IMR-90 (cell line): ENCODE data around the gene ATPAF1. TPM values are rescaled to one million over a fixed set of nuclear protein-coding genes. Genes with fewer than 3 reads are reported as not detected.

Experiments
- ATAC-seq: fragments of 200-7000 bp; cut with Tn5 transposase; 2 replicates; pipeline ENCODE4 v1.9.1; 2020; ENCODE audit warnings: low read depth, mild to moderate bottlenecking, moderate library complexity
- BruUV-seq: library from RNA; stranded (reverse); fragments of 400-500 nt; replicated peaks from 2 replicates; lab custom pipeline; 2021; lab: Mats Ljungman, UMichigan
- CTCF ChIA-PET: fragments of 300-600 bp; formaldehyde crosslinking; extraction: SDS; loops from one replicate; lab custom pipeline; 2021; ENCODE audit warnings: antibody characterized with exemption; lab: Yijun Ruan, JAX
- POLR2A ChIA-PET: fragments of 300-600 bp; sonication (Branson Sonifier 250); formaldehyde crosslinking; loops from one replicate; lab custom pipeline; 2022; ENCODE audit warnings: antibody characterized with exemption; ENCODE audit not compliant: unreplicated experiment; lab: Charles Lee
- DNase-seq: peaks from one replicate; pipeline ENCODE4 v3.0.0; 2013
- H2AFZ ChIP-seq: replicated peaks from 2 replicates; pipeline ENCODE3; 2013; ENCODE audit warnings: low read length, mild to moderate bottlenecking; ENCODE audit not compliant: poor library complexity
- H2AK5ac ChIP-seq: 2 replicates; pipeline ENCODE4 v1.6.1; 2013; ENCODE audit warnings: low read depth, low read length, inconsistent platforms
- H2AK9ac ChIP-seq: replicated peaks from 2 replicates; pipeline ENCODE3; 2013; ENCODE audit warnings: mild to moderate bottlenecking, low read depth, low read length, moderate library complexity; ENCODE audit not compliant: poor library complexity
- H2BK120ac ChIP-seq: 2 replicates; pipeline ENCODE4 v1.6.1; 2013; ENCODE audit warnings: low read depth, low read length, inconsistent platforms
- H2BK15ac ChIP-seq: 3 replicates; pipeline ENCODE4 v1.6.1; 2013; ENCODE audit warnings: low read depth, low read length, inconsistent platforms
- H2BK20ac ChIP-seq: 2 replicates; pipeline ENCODE4 v1.6.1; 2013; ENCODE audit warnings: low read depth, mild to moderate bottlenecking, inconsistent platforms, low read length, moderate library complexity
- H2BK5ac ChIP-seq: 2 replicates; pipeline ENCODE4 v1.6.1; 2013; ENCODE audit warnings: mild to moderate bottlenecking, low read depth, low read length, inconsistent platforms; ENCODE audit not compliant: poor library complexity, severe bottlenecking
- H3K14ac ChIP-seq: replicated peaks from 2 replicates; pipeline ENCODE4 v1.6.1; 2013; ENCODE audit warnings: low read depth, low read length, inconsistent platforms
- H3K18ac ChIP-seq: 2 replicates; pipeline ENCODE4 v1.6.1; 2013; ENCODE audit warnings: low read depth, low read length, control low read depth
- H3K23ac ChIP-seq: 2 replicates; pipeline ENCODE4 v1.6.1; 2013; ENCODE audit warnings: low read depth, low read length, inconsistent platforms
- H3K27ac ChIP-seq: 2 replicates; pipeline ENCODE4 v1.5.1; 2013; ENCODE audit warnings: mild to moderate bottlenecking, control low read depth, low read length; ENCODE audit not compliant: insufficient read depth
- H3K27me3 ChIP-seq: 2 replicates; pipeline ENCODE4 v1.6.1; 2013; ENCODE audit warnings: low read length; ENCODE audit not compliant: control insufficient read depth, insufficient read depth
- H3K36me3 ChIP-seq: 2 replicates; pipeline ENCODE4 v1.6.1; 2013; ENCODE audit warnings: low read length, mixed read lengths; ENCODE audit not compliant: control insufficient read depth, insufficient read depth
- H3K4ac ChIP-seq: 2 replicates; pipeline ENCODE4 v1.6.1; 2013; ENCODE audit warnings: low read depth, low read length, inconsistent platforms
- H3K4me1 ChIP-seq: 2 replicates; pipeline ENCODE4 v1.6.1; 2013; ENCODE audit warnings: low read length, mixed read lengths; ENCODE audit not compliant: control insufficient read depth, insufficient read depth
- H3K4me2 ChIP-seq: 2 replicates; pipeline ENCODE4 v1.6.1; 2013; ENCODE audit warnings: low read depth, mild to moderate bottlenecking, control low read depth, low read length, moderate library complexity
- H3K4me3 ChIP-seq: 2 replicates; pipeline ENCODE4 v1.5.1; 2013; ENCODE audit warnings: low read depth, mild to moderate bottlenecking, control low read depth, low read length, moderate library complexity; ENCODE audit not compliant: insufficient read depth
- H3K56ac ChIP-seq: 2 replicates; pipeline ENCODE4 v1.6.1; 2013; ENCODE audit warnings: low read length, inconsistent platforms; ENCODE audit not compliant: insufficient read depth; ENCODE audit errors: extremely low read depth
- H3K79me1 ChIP-seq, 2 experiments: 2 replicates each; pipeline ENCODE4 v1.6.1; 2013; ENCODE audit warnings: low read length in 2 of 2, inconsistent platforms in 1 of 2, low read depth in 1 of 2
- H3K9ac ChIP-seq: 2 replicates; pipeline ENCODE4 v1.6.1; 2013; ENCODE audit warnings: low read depth, low read length, control low read depth
- H3K9me1 ChIP-seq: 2 replicates; pipeline ENCODE4 v1.6.1; 2013; ENCODE audit warnings: low read length, inconsistent platforms; ENCODE audit not compliant: insufficient read depth
- H3K9me3 ChIP-seq: 2 replicates; pipeline ENCODE4 v1.6.1; 2013; ENCODE audit warnings: low read length; ENCODE audit not compliant: control insufficient read depth, insufficient read depth
- H4K20me1 ChIP-seq: 2 replicates; pipeline ENCODE4 v1.6.1; 2013; ENCODE audit warnings: low read length, inconsistent platforms; ENCODE audit not compliant: insufficient read depth
- H4K5ac ChIP-seq: 2 replicates; pipeline ENCODE4 v1.6.1; 2013; ENCODE audit warnings: mild to moderate bottlenecking, low read depth, low read length, control low read depth
- H4K8ac ChIP-seq, 2 experiments: 2 replicates each; pipeline ENCODE4 v1.6.1; 2013; ENCODE audit warnings: low read depth in 2 of 2, low read length in 2 of 2, control low read depth in 1 of 2, inconsistent platforms in 1 of 2
- H4K91ac ChIP-seq: 2 replicates; pipeline ENCODE4 v1.6.1; 2013; ENCODE audit warnings: low read depth, low read length, inconsistent platforms; ENCODE audit not compliant: insufficient read depth
- BHLHE40 ChIP-seq: fragments of 150-350 bp; IDR thresholded peaks from 2 replicates; pipeline ENCODE4 v1.6.1; 2016; ENCODE audit warnings: mild to moderate bottlenecking, low read depth, low read length
- CEBPB ChIP-seq: IDR thresholded peaks from 2 replicates; pipeline ENCODE4 v1.6.1; 2012; ENCODE audit warnings: low read depth, low read length, improper control_type of control experiment
- CHD1 ChIP-seq: IDR thresholded peaks from 2 replicates; pipeline ENCODE4 v1.6.1; 2012; ENCODE audit warnings: low read depth, low read length, improper control_type of control experiment
- FOS ChIP-seq: fragments of 150-350 bp; IDR thresholded peaks from 2 replicates; pipeline ENCODE4 v1.6.1; 2016; ENCODE audit warnings: low read depth, low read length
- MAFK ChIP-seq: IDR thresholded peaks from 2 replicates; pipeline ENCODE4 v1.6.1; 2012; ENCODE audit warnings: low read depth, low read length, improper control_type of control experiment
- MAZ ChIP-seq: IDR thresholded peaks from 2 replicates; pipeline ENCODE4 v1.6.1; 2012; ENCODE audit warnings: low read depth, mild to moderate bottlenecking, low read length, improper control_type of control experiment, moderate library complexity, borderline replicate concordance
- MXI1 ChIP-seq: IDR thresholded peaks from 2 replicates; pipeline ENCODE4 v1.6.1; 2012; ENCODE audit warnings: low read depth, mild to moderate bottlenecking, low read length, moderate library complexity, borderline replicate concordance
- NFE2L2 ChIP-seq: fragments of 150-350 bp; IDR thresholded peaks from 2 replicates; pipeline ENCODE4 v1.6.1; 2016; ENCODE audit warnings: low read depth, mild to moderate bottlenecking, low read length
- POLR2A ChIP-seq: IDR thresholded peaks from 2 replicates; pipeline ENCODE4 v1.6.1; 2012; ENCODE audit warnings: mild to moderate bottlenecking, low read depth, low read length
- RAD21 ChIP-seq: IDR thresholded peaks from 2 replicates; pipeline ENCODE4 v1.6.1; 2012; ENCODE audit warnings: low read length, improper control_type of control experiment
- RCOR1 ChIP-seq: IDR thresholded peaks from 2 replicates; pipeline ENCODE4 v1.6.1; 2012; ENCODE audit warnings: mild to moderate bottlenecking, low read length, improper control_type of control experiment; ENCODE audit not compliant: insufficient replicate concordance
- SMC3 ChIP-seq: fragments of 150-350 bp; IDR thresholded peaks from 2 replicates; pipeline ENCODE4 v1.6.1; 2016; ENCODE audit warnings: low read depth, mild to moderate bottlenecking, antibody characterized with exemption, low read length, moderate library complexity
- WGBS, 2 experiments: methylation state at CpG; one replicate each; pipeline versions ENCODE4 v1.1.5 to v1.1.7; 2013; ENCODE audit warnings: missing lambda C conversion rate in 2 of 2; ENCODE audit not compliant: insufficient read length in 1 of 2; ENCODE audit errors: extremely low coverage in 2 of 2; 5-methylcytosine and 5-hydroxymethylcytosine counted together
- dilution Hi-C: fragments of 300-500 bp; cut with HindIII; formaldehyde crosslinking; loops from one replicate; pipeline ENCODE4 v1.14.3; 2018; ENCODE audit warnings: low sequenced_read_pairs; ENCODE audit not compliant: unreplicated experiment
- in situ Hi-C: fragments of 300-500 bp; cut with MboI; formaldehyde crosslinking; loops from 3 replicates; pipeline ENCODE4 v1.14.3; 2019; ENCODE audit warnings: low sequenced_read_pairs, inconsistent platforms, mixed read lengths
- intact Hi-C: fragments of 100-400 bp; cut with micrococcal nuclease; formaldehyde crosslinking; loops from 2 replicates; pipeline ENCODE4 v1.10.0; 2022
- polyA plus RNA-seq, 3 experiments: library from polyadenylated mRNA; depleted of rRNA; stranded (reverse); fragments of >200 nt; gene quantifications; 2 replicates each; pipeline ENCODE4 v1.2.3, GENCODE V29; 2012; ENCODE audit warnings: low replicate concordance in 1 of 3
- total RNA-seq: library from RNA; depleted of rRNA; stranded (reverse); fragments of >200 nt; gene quantifications from 2 replicates; pipeline ENCODE4 v1.2.3, GENCODE V29; 2012
- TF ChIP-seq, protein P1 (sequence below): fragments of 150-350 bp; IDR thresholded peaks from 2 replicates; pipeline ENCODE4 v1.6.1; 2016; ENCODE audit warnings: low read depth, mild to moderate bottlenecking, low read length, moderate library complexity, borderline replicate concordance
- TF ChIP-seq, protein P2 (sequence below): conservative IDR thresholded peaks from 2 replicates; pipeline ENCODE4 v1.5.1; 2012; ENCODE audit warnings: mild to moderate bottlenecking, low read depth, low read length, improper control_type of control experiment
- TF ChIP-seq, protein P3 (sequence below): fragments of 150-350 bp; IDR thresholded peaks from 2 replicates; pipeline ENCODE4 v1.6.1; 2017; ENCODE audit warnings: mild to moderate bottlenecking, antibody characterized with exemption, low read length, low read depth

The ATPAF1 gene
- total and polyA plus RNA-seq, 2 of the 4 experiments (the other 2 are of a cell fraction) = 55.5 to 80.3 TPM

DNA sequence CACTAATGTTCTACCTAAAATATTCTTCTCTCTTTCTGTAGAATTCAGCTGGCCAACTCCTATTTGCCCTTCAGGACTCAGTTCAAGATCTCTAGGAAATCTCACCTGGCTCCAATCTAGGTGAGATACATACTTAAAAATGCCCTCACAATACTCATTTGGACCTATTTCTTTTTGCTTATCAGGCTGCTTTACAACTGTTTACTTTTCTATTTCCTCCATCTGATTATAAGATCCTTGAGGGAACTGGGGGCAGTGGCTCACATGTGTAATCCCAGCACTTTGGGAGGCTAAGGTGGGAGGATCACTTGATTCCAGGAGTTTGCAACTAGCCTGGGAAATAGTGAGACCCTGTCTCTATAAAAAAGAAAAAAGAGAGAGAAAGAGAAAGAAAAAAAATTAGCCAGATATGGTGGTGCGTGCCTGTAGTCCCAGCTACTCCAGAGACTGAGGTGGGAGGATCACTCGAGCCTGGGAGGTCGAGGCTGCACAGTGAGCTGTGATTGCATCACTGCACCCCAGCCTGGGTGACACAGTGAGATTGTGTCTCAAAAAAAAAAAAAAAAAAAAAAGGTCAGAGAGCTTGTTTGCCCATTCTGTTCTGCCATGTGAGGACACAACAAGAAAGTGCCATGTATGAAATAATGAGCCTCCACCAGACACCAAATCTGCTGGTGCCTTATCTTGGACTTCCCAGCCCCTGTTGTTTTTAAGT, 35.9 kb upstream of the ATPAF1 start:
- CTCF ChIA-PET = interaction anchor here (0.6 kb wide), 1 partner anchor 16 kb away, joined by 4 read pairs; no protein-coding TSS in a partner anchor
- Histone ChIP-seq H3K4me3 (no peak overlapping the region), H3K4me2 (no peak overlapping the region), H3K23ac (no peak overlapping the region), H3K9me3 (no peaks in the 10 kb centered on the region), H3K79me1 (peaks cover 14 to 22% of the 10 kb centered on the region in 2 experiments; a peak in 3 of 4 replicates), H2AFZ (no peak overlapping the region), H4K20me1 (peaks cover 5% of the 10 kb centered on the region; the same call in 1 of the 2 replicates), H3K56ac (no peak overlapping the region), H2BK15ac (no peak overlapping the region), H2BK120ac (no peak overlapping the region), H3K27ac (no peak overlapping the region), H2AK9ac (no peak overlapping the region), H2BK5ac (no peak overlapping the region), H3K9ac (no peak overlapping the region), H2AK5ac (no peak overlapping the region), H3K4ac (no peak overlapping the region), H4K91ac (no peak overlapping the region), H3K4me1 (no peaks in the 10 kb centered on the region), H4K8ac (no peak overlapping the region), H3K27me3 (no peaks in the 10 kb centered on the region), H4K5ac (no peak overlapping the region), H3K9me1 (no peaks in the 10 kb centered on the region), H3K18ac (no peak overlapping the region), H3K36me3 (peaks cover 27% of the 10 kb centered on the region), H2BK20ac (no peak overlapping the region), H3K14ac (no peak overlapping the region)
- POLR2A ChIA-PET = no interaction called here
- in situ Hi-C loops (loop anchor here (25.0 kb wide), 1 partner anchor 292 kb away; no protein-coding TSS in a partner anchor), intact Hi-C loops (no loop called here), dilution Hi-C loops (no loop called here)
- ATAC-seq (no peak), DNase-seq (no peak)
- no CpG with 5 or more reads among the region's 3 CpGs for WGBS, 2 experiments
- no TSS peak for BruUV-seq
- no peak for TF ChIP-seq MAFK
- TF ChIP-seq MXI1 = no peak
- no peak for TF ChIP-seq CHD1
- TF ChIP-seq MAZ = no peak
- no peak for TF ChIP-seq POLR2A
- no peak for TF ChIP-seq BHLHE40
- TF ChIP-seq, protein P1, sequence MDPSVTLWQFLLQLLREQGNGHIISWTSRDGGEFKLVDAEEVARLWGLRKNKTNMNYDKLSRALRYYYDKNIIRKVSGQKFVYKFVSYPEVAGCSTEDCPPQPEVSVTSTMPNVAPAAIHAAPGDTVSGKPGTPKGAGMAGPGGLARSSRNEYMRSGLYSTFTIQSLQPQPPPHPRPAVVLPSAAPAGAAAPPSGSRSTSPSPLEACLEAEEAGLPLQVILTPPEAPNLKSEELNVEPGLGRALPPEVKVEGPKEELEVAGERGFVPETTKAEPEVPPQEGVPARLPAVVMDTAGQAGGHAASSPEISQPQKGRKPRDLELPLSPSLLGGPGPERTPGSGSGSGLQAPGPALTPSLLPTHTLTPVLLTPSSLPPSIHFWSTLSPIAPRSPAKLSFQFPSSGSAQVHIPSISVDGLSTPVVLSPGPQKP = no peak
- TF ChIP-seq, protein P2, sequence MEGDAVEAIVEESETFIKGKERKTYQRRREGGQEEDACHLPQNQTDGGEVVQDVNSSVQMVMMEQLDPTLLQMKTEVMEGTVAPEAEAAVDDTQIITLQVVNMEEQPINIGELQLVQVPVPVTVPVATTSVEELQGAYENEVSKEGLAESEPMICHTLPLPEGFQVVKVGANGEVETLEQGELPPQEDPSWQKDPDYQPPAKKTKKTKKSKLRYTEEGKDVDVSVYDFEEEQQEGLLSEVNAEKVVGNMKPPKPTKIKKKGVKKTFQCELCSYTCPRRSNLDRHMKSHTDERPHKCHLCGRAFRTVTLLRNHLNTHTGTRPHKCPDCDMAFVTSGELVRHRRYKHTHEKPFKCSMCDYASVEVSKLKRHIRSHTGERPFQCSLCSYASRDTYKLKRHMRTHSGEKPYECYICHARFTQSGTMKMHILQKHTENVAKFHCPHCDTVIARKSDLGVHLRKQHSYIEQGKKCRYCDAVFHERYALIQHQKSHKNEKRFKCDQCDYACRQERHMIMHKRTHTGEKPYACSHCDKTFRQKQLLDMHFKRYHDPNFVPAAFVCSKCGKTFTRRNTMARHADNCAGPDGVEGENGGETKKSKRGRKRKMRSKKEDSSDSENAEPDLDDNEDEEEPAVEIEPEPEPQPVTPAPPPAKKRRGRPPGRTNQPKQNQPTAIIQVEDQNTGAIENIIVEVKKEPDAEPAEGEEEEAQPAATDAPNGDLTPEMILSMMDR = no peak
- TF ChIP-seq RAD21 = no peak
- TF ChIP-seq FOS = no peak
- no peak for TF ChIP-seq CEBPB
- TF ChIP-seq, protein P3, sequence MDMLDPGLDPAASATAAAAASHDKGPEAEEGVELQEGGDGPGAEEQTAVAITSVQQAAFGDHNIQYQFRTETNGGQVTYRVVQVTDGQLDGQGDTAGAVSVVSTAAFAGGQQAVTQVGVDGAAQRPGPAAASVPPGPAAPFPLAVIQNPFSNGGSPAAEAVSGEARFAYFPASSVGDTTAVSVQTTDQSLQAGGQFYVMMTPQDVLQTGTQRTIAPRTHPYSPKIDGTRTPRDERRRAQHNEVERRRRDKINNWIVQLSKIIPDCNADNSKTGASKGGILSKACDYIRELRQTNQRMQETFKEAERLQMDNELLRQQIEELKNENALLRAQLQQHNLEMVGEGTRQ = no peak
- no peak for TF ChIP-seq RCOR1
- TF ChIP-seq NFE2L2 = no peak
- TF ChIP-seq SMC3 = no peak
